Duodenal mucosa (tissue), 2 donors: Measurements from ENCODE around the gene PACSIN2.
"Not testable (repeated sequence)": the region's sequence is repeated elsewhere in the genome, so short reads cannot be mapped to it uniquely, and the experiment has no call there.

Experiments used
- H3K27ac ChIP-seq: one replicate; pipeline ENCODE4 v1.7.0; 2013; ENCODE audit warnings: low read depth, low read length
- H3K27me3 ChIP-seq, 2 donors: one replicate each; pipeline ENCODE4 v1.7.0; 2013; ENCODE audit warnings: low read length in 2 of 2, control low read depth in 1 of 2; ENCODE audit not compliant: insufficient read depth in 2 of 2, control insufficient read depth in 1 of 2
- H3K36me3 ChIP-seq, 2 donors: one replicate each; pipeline ENCODE4 v1.7.0; 2013; ENCODE audit warnings: low read length in 2 of 2, control low read depth in 1 of 2; ENCODE audit not compliant: insufficient read depth in 2 of 2, control insufficient read depth in 1 of 2
- H3K4me1 ChIP-seq, 2 donors: one replicate each; pipeline ENCODE4 v1.7.0; 2013; ENCODE audit warnings: low read length in 2 of 2, control low read depth in 1 of 2; ENCODE audit not compliant: insufficient read depth in 2 of 2, control insufficient read depth in 1 of 2
- H3K4me3 ChIP-seq, 2 donors: one replicate each; pipeline ENCODE4 v1.7.0; 2013; ENCODE audit warnings: low read length in 2 of 2, low read depth in 1 of 2
- H3K9ac ChIP-seq, 2 donors: one replicate each; pipeline ENCODE4 v1.7.0; 2013; ENCODE audit warnings: low read length in 2 of 2, low read depth in 1 of 2
- H3K9me3 ChIP-seq, 2 donors: one replicate each; pipeline ENCODE4 v1.7.0; 2013; ENCODE audit warnings: low read length in 2 of 2, control low read depth in 1 of 2; ENCODE audit not compliant: control insufficient read depth in 1 of 2

PACSIN2 gene

GRCh38 chr22:42959576-42960509 lies 55.1 kb downstream of the PACSIN2 start:
- H3K36me3 ChIP-seq, result no peaks in the 10 kb centered on the region
- no peaks in the 10 kb centered on the region for H3K9me3 ChIP-seq
- H3K27me3 ChIP-seq, result no peaks in the 10 kb centered on the region
- peak overlapping the region; percentile 43 to 56 for H3K9ac ChIP-seq
- peaks cover 52 to 57% of the 10 kb centered on the region in 2 donors for H3K4me1 ChIP-seq
- H3K27ac ChIP-seq, result peak overlapping the region; percentile 58
- peak overlapping the region; percentile 32 to 53 for H3K4me3 ChIP-seq

- Histone ChIP-seq H3K9me3 (no peaks in the 10 kb centered on the region), H3K36me3 (no peaks in the 10 kb centered on the region), H3K4me3 (peak overlapping the region; percentile 32 to 53), H3K4me1 (peaks cover 56 to 60% of the 10 kb centered on the region in 2 donors), H3K27ac (peak overlapping the region; percentile 58), H3K27me3 (no peaks in the 10 kb centered on the region), H3K9ac (peak overlapping the region; percentile 43 to 56)
Measured at GRCh38 chr22:42958937-42959336, 56.0 kb downstream of the PACSIN2 start.

GRCh38 chr22:42957958-42958357 lies 57.0 kb downstream of the PACSIN2 start:
- Histone ChIP-seq H3K9me3 (no peaks in the 10 kb centered on the region), H3K36me3 (no peaks in the 10 kb centered on the region), H3K4me1 (peaks cover 53 to 55% of the 10 kb centered on the region in 2 donors), H3K27ac (no peak overlapping the region), H3K27me3 (no peaks in the 10 kb centered on the region), H3K4me3 (peak overlapping the region in 1 of 2 donors; percentile 53), H3K9ac (peak overlapping the region in 1 of 2 donors; percentile 56)

GRCh38 chr22:42957544-42957943 lies 57.4 kb downstream of the PACSIN2 start:
- no peaks in the 10 kb centered on the region for H3K9me3 ChIP-seq
- H3K36me3 ChIP-seq, result no peaks in the 10 kb centered on the region
- H3K27me3 ChIP-seq, result no peaks in the 10 kb centered on the region
- H3K27ac ChIP-seq, result no peak overlapping the region
- H3K4me3 ChIP-seq, result no peak overlapping the region
- H3K4me1 ChIP-seq, result peaks cover 49 to 52% of the 10 kb centered on the region in 2 donors
- H3K9ac ChIP-seq, result no peak overlapping the region

- H3K36me3 ChIP-seq, result no peaks in the 10 kb centered on the region
- H3K27ac ChIP-seq, result no peak overlapping the region
- H3K9ac ChIP-seq, result no peak overlapping the region
- no peak overlapping the region for H3K4me3 ChIP-seq
- H3K27me3 ChIP-seq, result no peaks in the 10 kb centered on the region
- H3K4me1 ChIP-seq, result peaks cover 34 to 42% of the 10 kb centered on the region in 2 donors
- no peaks in the 10 kb centered on the region for H3K9me3 ChIP-seq
Measured at GRCh38 chr22:42955848-42956247, 59.1 kb downstream of the PACSIN2 start.

- Histone ChIP-seq H3K4me1 (peaks cover 27 to 35% of the 10 kb centered on the region in 2 donors), H3K9ac (no peak overlapping the region), H3K4me3 (no peak overlapping the region)
Measured at GRCh38 chr22:42955087-42955635, 59.8 kb downstream of the PACSIN2 start.

GRCh38 chr22:42953751-42954150 lies 61.2 kb downstream of the PACSIN2 start:
- H3K27ac ChIP-seq, H3K9me3 ChIP-seq, H3K27me3 ChIP-seq, H3K36me3 ChIP-seq, H3K4me3 ChIP-seq, H3K9ac ChIP-seq: not testable (repeated sequence)
- H3K4me1 ChIP-seq, result peaks cover 24 to 27% of the 10 kb centered on the region in 2 donors

More at GRCh38 chr22:42955087-42955635, 59.8 kb downstream of the PACSIN2 start:
- H3K9me3 ChIP-seq, result no peaks in the 10 kb centered on the region
- no peaks in the 10 kb centered on the region for H3K27me3 ChIP-seq
- no peak overlapping the region for H3K27ac ChIP-seq
- H3K36me3 ChIP-seq, result no peaks in the 10 kb centered on the region

- no peak overlapping the region for H3K4me3 ChIP-seq
- no peak overlapping the region for H3K27ac ChIP-seq
- peaks cover 0 to 5% of the 10 kb centered on the region in 2 donors for H3K36me3 ChIP-seq
- peaks cover 33 to 39% of the 10 kb centered on the region in 2 donors for H3K4me1 ChIP-seq
- no peaks in the 10 kb centered on the region for H3K9me3 ChIP-seq
- no peaks in the 10 kb centered on the region for H3K27me3 ChIP-seq
- H3K9ac ChIP-seq, result no peak overlapping the region
Measured at GRCh38 chr22:42951093-42951710, 63.7 kb downstream of the PACSIN2 start.

GRCh38 chr22:42950281-42950680 lies 64.7 kb downstream of the PACSIN2 start:
- H3K9me3 ChIP-seq, result no peaks in the 10 kb centered on the region
- peaks cover 0 to 9% of the 10 kb centered on the region in 2 donors for H3K36me3 ChIP-seq
- no peak overlapping the region for H3K27ac ChIP-seq
- no peak overlapping the region for H3K4me3 ChIP-seq
- no peaks in the 10 kb centered on the region for H3K27me3 ChIP-seq
- no peak overlapping the region for H3K9ac ChIP-seq
- peaks cover 35 to 44% of the 10 kb centered on the region in 2 donors for H3K4me1 ChIP-seq

- Histone ChIP-seq H3K4me3 (no peak overlapping the region), H3K4me1 (peaks cover 34 to 42% of the 10 kb centered on the region in 2 donors), H3K9ac (no peak overlapping the region), H3K27me3 (no peaks in the 10 kb centered on the region), H3K9me3 (no peaks in the 10 kb centered on the region), H3K36me3 (peaks cover 0 to 9% of the 10 kb centered on the region in 2 donors), H3K27ac (no peak overlapping the region)
Measured at GRCh38 chr22:42949159-42949558, 65.8 kb downstream of the PACSIN2 start.
